ENCODE results near the gene DAPK1. TPM values are rescaled to one million over a fixed set of nuclear protein-coding genes. Genes with fewer than 3 reads are reported as not detected.
A peak's percentile ranks its signal among the peaks of the same experiment; 100 is the strongest.

Gene DAPK1
- total RNA-seq, 1 donor from 2014 or later, result 196 TPM

DNA sequence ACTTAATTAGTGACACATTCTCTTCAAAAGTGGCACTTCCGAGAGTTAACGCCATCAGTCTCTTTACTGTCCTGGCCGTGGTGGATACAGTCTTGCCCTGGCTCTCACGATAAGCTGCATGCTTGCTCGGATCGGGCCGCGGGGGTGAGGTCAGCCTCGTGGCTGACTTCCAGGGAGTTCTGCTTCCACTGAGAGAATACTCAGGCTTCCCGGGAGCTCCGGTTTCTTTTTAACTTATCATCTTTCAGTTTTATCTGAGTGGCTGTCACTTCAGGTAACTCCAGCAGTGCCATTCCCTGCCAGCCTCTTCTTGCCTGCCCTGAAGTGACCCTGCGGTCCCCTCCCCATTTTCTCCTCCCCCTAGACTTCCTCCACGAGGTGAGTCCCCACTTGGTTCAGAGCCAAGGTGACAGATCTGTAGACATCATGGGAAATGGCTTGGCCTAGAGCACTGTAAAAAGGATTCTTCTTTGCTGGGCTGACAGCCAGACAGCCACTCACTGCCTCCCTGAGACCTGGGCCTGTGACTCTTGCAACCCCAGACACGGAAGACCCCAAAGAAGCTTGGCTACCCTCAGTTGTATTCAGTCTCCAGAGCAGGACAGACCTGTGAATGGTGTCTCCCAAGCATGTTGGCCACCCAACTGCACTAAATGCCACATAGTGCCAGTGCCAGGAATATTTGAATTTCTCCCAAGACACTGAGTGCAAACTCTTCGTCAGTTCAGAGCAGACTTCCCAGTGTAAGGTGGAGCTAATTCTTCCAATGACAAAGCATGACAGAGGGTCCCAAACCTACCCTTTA is 95.1 kb downstream of the DAPK1 start:
- no peaks in the 10 kb centered on the region for H3K9me3 ChIP-seq
- DNase-seq, result peak; percentile 65
- H3K4me3 ChIP-seq, result no peak overlapping the region
- no peaks in the 10 kb centered on the region for H3K36me3 ChIP-seq
- TF ChIP-seq CTCF (IDR thresholded peaks at IDR 0.05), result no peak
- ATAC-seq, result peak; percentile 61 to 71
- no peaks in the 10 kb centered on the region for H3K27me3 ChIP-seq (ENCODE audit: low read depth)
- H3K4me1 ChIP-seq, result peaks cover 62% of the 10 kb centered on the region
- intact Hi-C loops (cut with DNase I), result no loop called here
- peak overlapping the region; percentile 69 for H3K27ac ChIP-seq

GRCh38 chr9:87593359-87593980 is 95.8 kb downstream of the DAPK1 start:
- Histone ChIP-seq H3K4me3 (no peak overlapping the region), H3K4me1 (peaks cover 69% of the 10 kb centered on the region), H3K9me3 (no peaks in the 10 kb centered on the region), H3K27ac (peak overlapping the region; percentile 69), H3K36me3 (no peaks in the 10 kb centered on the region), H3K27me3 (ENCODE audit: low read depth) (no peaks in the 10 kb centered on the region)
- no peak for TF ChIP-seq CTCF (IDR thresholded peaks at IDR 0.05)
- intact Hi-C loops (cut with DNase I), result no loop called here
- ATAC-seq (peak in 1 of 2 donors; percentile 42), DNase-seq (no peak)

- Histone ChIP-seq H3K27me3 (ENCODE audit: low read depth) (no peaks in the 10 kb centered on the region), H3K4me1 (peaks cover 76% of the 10 kb centered on the region), H3K9me3 (no peaks in the 10 kb centered on the region), H3K27ac (peak overlapping the region; percentile 69), H3K36me3 (no peaks in the 10 kb centered on the region), H3K4me3 (no peak overlapping the region)
- ATAC-seq (peak in 1 of 2 donors; percentile 2), DNase-seq (peak; percentile 45)
- TF ChIP-seq CTCF (IDR thresholded peaks at IDR 0.05), result no peak
- intact Hi-C loops (cut with DNase I), result no loop called here
Observed at GRCh38 chr9:87594194-87594593, 96.5 kb downstream of the DAPK1 start.

GRCh38 chr9:87594662-87595061 is 97.0 kb downstream of the DAPK1 start:
- TF ChIP-seq CTCF (IDR thresholded peaks at IDR 0.05), result no peak
- Histone ChIP-seq H3K27ac (peak overlapping the region; percentile 69), H3K36me3 (no peaks in the 10 kb centered on the region), H3K4me1 (peaks cover 80% of the 10 kb centered on the region), H3K4me3 (no peak overlapping the region), H3K9me3 (no peaks in the 10 kb centered on the region), H3K27me3 (ENCODE audit: low read depth) (no peaks in the 10 kb centered on the region)
- DNase-seq (no peak), ATAC-seq (no peak)
- intact Hi-C loops (cut with DNase I), result no loop called here

DNA sequence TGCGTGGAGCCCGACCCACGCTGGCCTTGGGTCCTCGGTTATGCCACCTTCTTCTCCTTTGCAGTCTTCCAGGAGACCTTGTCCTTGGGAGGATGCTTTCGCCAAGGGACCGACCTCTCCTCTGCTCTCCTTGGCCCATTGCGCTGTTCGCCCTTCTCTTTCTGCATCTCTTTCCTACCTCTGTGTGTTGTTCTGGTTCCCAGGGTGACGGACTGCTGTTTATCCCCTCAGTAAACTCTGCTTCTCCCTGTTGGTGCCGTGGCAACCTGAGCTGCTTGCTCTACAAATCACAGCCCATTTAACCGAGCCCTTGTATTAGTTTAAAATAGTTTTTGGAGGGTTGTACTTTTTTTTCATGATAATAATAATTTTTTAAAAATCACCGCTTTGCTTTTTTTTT is 97.9 kb downstream of the DAPK1 start:
- ATAC-seq, result peak; percentile 68 to 79

More for the DNA sequence above, 97.9 kb downstream of the DAPK1 start:
- no peak for TF ChIP-seq CTCF (IDR thresholded peaks at IDR 0.05)
- DNase-seq, result peak; percentile 56
- H3K27ac ChIP-seq, result peak overlapping the region; percentile 69
- H3K4me1 ChIP-seq, result peaks cover 89% of the 10 kb centered on the region
- H3K4me3 ChIP-seq, result no peak overlapping the region
- intact Hi-C loops (cut with DNase I), result no loop called here
- no peaks in the 10 kb centered on the region for H3K9me3 ChIP-seq
- no peaks in the 10 kb centered on the region for H3K36me3 ChIP-seq
- H3K27me3 ChIP-seq (ENCODE audit: low read depth), result no peaks in the 10 kb centered on the region
